ENCODE measurements around the gene LYVE1. TPM values are rescaled to one million over a fixed set of nuclear protein-coding genes. Genes with fewer than 3 reads are reported as not detected.

The LYVE1 gene
- total RNA-seq, 1 experiment from 2014 or later = not detected

DNA sequence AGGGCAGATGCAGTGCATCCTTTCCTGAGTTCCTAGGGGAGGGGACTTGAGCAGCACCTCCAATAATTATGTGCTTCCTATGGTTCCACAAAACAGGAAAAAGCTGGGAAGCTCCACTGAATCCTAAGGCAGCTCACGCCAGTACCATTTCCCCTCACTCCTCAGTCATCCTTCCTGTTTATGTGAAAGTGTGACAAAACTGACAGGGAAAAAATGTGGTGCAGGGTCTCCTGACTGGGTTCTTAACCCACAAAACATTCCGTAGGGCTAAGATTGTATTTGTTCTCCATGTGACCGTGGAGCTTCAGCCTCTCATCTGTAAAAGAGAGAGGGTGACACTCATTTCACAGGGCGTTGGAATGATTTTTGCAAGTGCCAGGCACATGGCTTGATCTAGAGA, 12.2 kb upstream of the LYVE1 start:
- H3K36me3 ChIP-seq (ENCODE audit: low read depth) = no peaks in the 10 kb centered on the region
- no peaks in the 10 kb centered on the region for H3F3A ChIP-seq (ENCODE audit: insufficient read depth, low read depth)
- H3K27me3 ChIP-seq (ENCODE audit: insufficient read depth, low read depth) = no peaks in the 10 kb centered on the region
- DNase-seq = no peak
- BruUV-seq (replicated peaks) = no TSS peak
- no peaks in the 10 kb centered on the region for H3K79me2 ChIP-seq (ENCODE audit: low read depth)
- intact Hi-C loops (cut with micrococcal nuclease; ENCODE audit: unreplicated experiment) = no loop called here
- CTCF ChIA-PET = interaction anchor here (0.6 kb wide), 1 partner anchor 12 kb away, joined by 3 read pairs; the partner anchor contains the start of gene LYVE1
- H3K4me1 ChIP-seq (replicated peaks; ENCODE audit: insufficient read depth) = peaks cover 8% of the 10 kb centered on the region
- H3K4me2 ChIP-seq = no peak overlapping the region
- no peaks in the 10 kb centered on the region for H3K9me2 ChIP-seq (ENCODE audit: insufficient read depth)
- TF ChIP-seq, protein P1, sequence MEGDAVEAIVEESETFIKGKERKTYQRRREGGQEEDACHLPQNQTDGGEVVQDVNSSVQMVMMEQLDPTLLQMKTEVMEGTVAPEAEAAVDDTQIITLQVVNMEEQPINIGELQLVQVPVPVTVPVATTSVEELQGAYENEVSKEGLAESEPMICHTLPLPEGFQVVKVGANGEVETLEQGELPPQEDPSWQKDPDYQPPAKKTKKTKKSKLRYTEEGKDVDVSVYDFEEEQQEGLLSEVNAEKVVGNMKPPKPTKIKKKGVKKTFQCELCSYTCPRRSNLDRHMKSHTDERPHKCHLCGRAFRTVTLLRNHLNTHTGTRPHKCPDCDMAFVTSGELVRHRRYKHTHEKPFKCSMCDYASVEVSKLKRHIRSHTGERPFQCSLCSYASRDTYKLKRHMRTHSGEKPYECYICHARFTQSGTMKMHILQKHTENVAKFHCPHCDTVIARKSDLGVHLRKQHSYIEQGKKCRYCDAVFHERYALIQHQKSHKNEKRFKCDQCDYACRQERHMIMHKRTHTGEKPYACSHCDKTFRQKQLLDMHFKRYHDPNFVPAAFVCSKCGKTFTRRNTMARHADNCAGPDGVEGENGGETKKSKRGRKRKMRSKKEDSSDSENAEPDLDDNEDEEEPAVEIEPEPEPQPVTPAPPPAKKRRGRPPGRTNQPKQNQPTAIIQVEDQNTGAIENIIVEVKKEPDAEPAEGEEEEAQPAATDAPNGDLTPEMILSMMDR (conservative IDR thresholded peaks at IDR 0.05) = no peak
- TF ChIP-seq EZH2 (IDR thresholded peaks at IDR 0.05; ENCODE audit: low read depth) = no peak
- H2AFZ ChIP-seq = no peak overlapping the region
- no peaks in the 10 kb centered on the region for H3K9me3 ChIP-seq (ENCODE audit: insufficient read depth, low read depth)
- H4K20me1 ChIP-seq (ENCODE audit: insufficient read depth) = no peaks in the 10 kb centered on the region
- POLR2A ChIA-PET (ENCODE audit: unreplicated experiment) = no interaction called here
- H3K4me3 ChIP-seq = no peak overlapping the region
- no peak overlapping the region for H3K27ac ChIP-seq

DNA sequence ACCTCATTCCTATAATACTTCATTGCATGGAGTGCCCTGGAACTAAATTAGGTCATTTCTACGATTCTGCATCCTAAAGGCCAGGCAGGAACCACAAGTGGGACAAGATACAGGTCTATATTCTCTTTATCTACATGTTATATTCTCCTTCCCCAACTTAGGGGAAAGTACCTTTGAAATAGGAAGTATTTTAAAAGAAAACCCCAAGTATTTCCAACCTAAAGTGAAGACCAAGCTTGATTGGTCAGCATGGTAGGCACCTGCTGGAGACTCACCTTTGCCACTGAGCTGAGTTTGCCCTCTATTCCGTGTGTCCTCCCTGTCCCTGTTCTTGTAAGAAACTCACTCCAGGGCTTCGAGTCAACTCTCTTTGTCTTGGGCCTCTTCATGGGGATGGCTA, 11.2 kb upstream of the LYVE1 start:
- BruUV-seq (replicated peaks) = no TSS peak
- Histone ChIP-seq H3K9me2 (ENCODE audit: insufficient read depth) (no peaks in the 10 kb centered on the region), H3K79me2 (ENCODE audit: low read depth) (no peaks in the 10 kb centered on the region), H3K4me1 (replicated peaks; ENCODE audit: insufficient read depth) (peaks cover 8% of the 10 kb centered on the region), H3K9me3 (ENCODE audit: insufficient read depth, low read depth) (no peaks in the 10 kb centered on the region), H3K4me3 (no peak overlapping the region), H3K27ac (no peak overlapping the region), H3K36me3 (ENCODE audit: low read depth) (no peaks in the 10 kb centered on the region), H3K27me3 (ENCODE audit: insufficient read depth, low read depth) (no peaks in the 10 kb centered on the region), H4K20me1 (ENCODE audit: insufficient read depth) (no peaks in the 10 kb centered on the region), H3F3A (ENCODE audit: insufficient read depth, low read depth) (no peaks in the 10 kb centered on the region), H3K4me2 (no peak overlapping the region), H2AFZ (no peak overlapping the region)
- no peak for DNase-seq
- ChIA-PET CTCF (no interaction called here), POLR2A (ENCODE audit: unreplicated experiment) (interaction anchor here (0.6 kb wide), 1 partner anchor 13 kb away, joined by 3 read pairs; no protein-coding TSS in a partner anchor)
- intact Hi-C loops (cut with micrococcal nuclease; ENCODE audit: unreplicated experiment) = no loop called here
- TF ChIP-seq, protein P1 (conservative IDR thresholded peaks at IDR 0.05) = no peak
- no peak for TF ChIP-seq EZH2 (IDR thresholded peaks at IDR 0.05; ENCODE audit: low read depth)

DNA sequence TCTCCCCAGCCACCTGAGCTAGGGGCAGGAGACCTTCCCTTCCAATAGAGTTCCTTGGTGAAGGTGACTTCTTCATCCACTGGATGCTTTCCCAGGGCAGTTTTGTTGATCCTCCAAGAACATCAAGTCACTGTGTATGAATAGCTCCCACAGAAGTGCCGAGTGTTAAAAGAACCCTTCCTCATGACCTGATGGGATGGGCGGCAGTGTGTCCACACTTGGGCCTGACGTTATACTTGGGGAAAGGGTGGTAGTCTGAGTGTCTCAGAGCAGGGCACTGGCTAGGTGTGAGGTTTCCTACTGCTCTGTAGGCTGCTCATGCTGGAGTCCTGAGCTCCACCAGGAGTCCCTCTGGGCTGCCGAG, 7.6 kb upstream of the LYVE1 start:
- BruUV-seq (replicated peaks) = no TSS peak
- Histone ChIP-seq H3K9me2 (ENCODE audit: insufficient read depth) (no peaks in the 10 kb centered on the region), H3K36me3 (ENCODE audit: low read depth) (no peaks in the 10 kb centered on the region), H3F3A (ENCODE audit: insufficient read depth, low read depth) (no peaks in the 10 kb centered on the region), H3K79me2 (ENCODE audit: low read depth) (no peaks in the 10 kb centered on the region), H3K9me3 (ENCODE audit: insufficient read depth, low read depth) (no peaks in the 10 kb centered on the region), H3K4me1 (replicated peaks; ENCODE audit: insufficient read depth) (peaks cover under 1% of the 10 kb centered on the region; the same call in 1 of the 2 replicates), H3K27me3 (ENCODE audit: insufficient read depth, low read depth) (no peaks in the 10 kb centered on the region), H2AFZ (no peak overlapping the region), H3K4me2 (no peak overlapping the region), H3K4me3 (no peak overlapping the region), H3K27ac (no peak overlapping the region), H4K20me1 (ENCODE audit: insufficient read depth) (no peaks in the 10 kb centered on the region)
- ChIA-PET POLR2A (ENCODE audit: unreplicated experiment) (interaction anchor here (0.8 kb wide), 1 partner anchor 16 kb away, joined by 10 read pairs; no protein-coding TSS in a partner anchor), CTCF (no interaction called here)
- no peak for DNase-seq
- TF ChIP-seq, protein P1 (conservative IDR thresholded peaks at IDR 0.05) = no peak
- TF ChIP-seq EZH2 (IDR thresholded peaks at IDR 0.05; ENCODE audit: low read depth) = no peak
- intact Hi-C loops (cut with micrococcal nuclease; ENCODE audit: unreplicated experiment) = no loop called here
